Islet precursor cell (in vitro differentiated cells): ENCODE data around the gene TUBB4B.
A peak's percentile ranks its signal among the peaks of the same experiment; 100 is the strongest.

ENCODE experiments used
- DNase-seq: peaks from one replicate; pipeline ENCODE4 v3.0.0-alpha.2; 2018

Gene TUBB4B

GRCh38 chr9:137273611-137274320, 32.7 kb downstream of the TUBB4B start:
- DNase-seq: no peak

GRCh38 chr9:137275203-137275587, 34.1 kb downstream of the TUBB4B start:
- no peak for DNase-seq

- DNase-seq: peak; percentile 47
Observed at GRCh38 chr9:137275588-137276472, 34.7 kb downstream of the TUBB4B start.

- peak; percentile 62 for DNase-seq
Observed at GRCh38 chr9:137276473-137277328, 35.6 kb downstream of the TUBB4B start.

GRCh38 chr9:137277329-137278041, 36.4 kb downstream of the TUBB4B start, which contains the start of gene TOR4A:
TSS of gene TOR4A (plus strand) at chr9:137277726. CDS start at chr9:137278690, 964 bp downstream.
- DNase-seq: peak; percentile 95

GRCh38 chr9:137278061-137278701, 37.1 kb downstream of the TUBB4B start:
- DNase-seq: peak; percentile 67

GRCh38 chr9:137278721-137279711, 37.9 kb downstream of the TUBB4B start:
- DNase-seq: peak; percentile 49

GRCh38 chr9:137279741-137280473, 38.8 kb downstream of the TUBB4B start:
- no peak for DNase-seq

GRCh38 chr9:137280474-137281344, 39.6 kb downstream of the TUBB4B start:
- peak; percentile 75 for DNase-seq

GRCh38 chr9:137281345-137282116, 40.4 kb downstream of the TUBB4B start:
- DNase-seq: peak; percentile 77

- peak; percentile 87 for DNase-seq
Observed at GRCh38 chr9:137286975-137287383, 45.9 kb downstream of the TUBB4B start.

- no peak for DNase-seq
Observed at GRCh38 chr9:137293094-137293481, 52.0 kb downstream of the TUBB4B start.
